Measurements from ENCODE around the gene ITGBL1.

Gene ITGBL1

GRCh38 chr13:101452519-101453485 is at the start of gene ITGBL1:
Gene ITGBL1, plus strand, starts transcription at chr13:101452675. Its CDS starts 159 bp downstream, at chr13:101452834.
- Histone ChIP-seq H3K9ac (ENCODE audit: low read length) (peak within 1 kb of the TSS; percentile 41), H3K4me3 (ENCODE audit: low read length) (no peak within 1 kb of the TSS), H3K4me1 (ENCODE audit: control insufficient read depth, insufficient read depth, low read length) (peaks cover 5% of the 10 kb centered on the region), H3K27me3 (ENCODE audit: control insufficient read depth, insufficient read depth, low read length) (no peaks in the 10 kb centered on the region), H3K36me3 (ENCODE audit: control insufficient read depth, insufficient read depth, low read length) (no peaks in the 10 kb centered on the region), H3K9me3 (ENCODE audit: control insufficient read depth, low read length) (no peaks in the 10 kb centered on the region)

- Histone ChIP-seq H3K4me1 (ENCODE audit: control insufficient read depth, insufficient read depth, low read length) (no peaks in the 10 kb centered on the region), H3K9me3 (ENCODE audit: control insufficient read depth, low read length) (no peaks in the 10 kb centered on the region), H3K27me3 (ENCODE audit: control insufficient read depth, insufficient read depth, low read length) (no peaks in the 10 kb centered on the region), H3K36me3 (ENCODE audit: control insufficient read depth, insufficient read depth, low read length) (no peaks in the 10 kb centered on the region), H3K9ac (ENCODE audit: low read length) (no peak overlapping the region), H3K4me3 (ENCODE audit: low read length) (no peak overlapping the region)
Measured at GRCh38 chr13:101406791-101407190, 45.7 kb upstream of the ITGBL1 start.

- Histone ChIP-seq H3K9ac (ENCODE audit: low read length) (no peak overlapping the region), H3K36me3 (ENCODE audit: control insufficient read depth, insufficient read depth, low read length) (no peaks in the 10 kb centered on the region), H3K27me3 (ENCODE audit: control insufficient read depth, insufficient read depth, low read length) (no peaks in the 10 kb centered on the region), H3K4me1 (ENCODE audit: control insufficient read depth, insufficient read depth, low read length) (no peaks in the 10 kb centered on the region), H3K4me3 (ENCODE audit: low read length) (no peak overlapping the region), H3K9me3 (ENCODE audit: control insufficient read depth, low read length) (no peaks in the 10 kb centered on the region)
Measured at GRCh38 chr13:101408154-101408553, 44.3 kb upstream of the ITGBL1 start.

GRCh38 chr13:101408992-101409656 is 43.4 kb upstream of the ITGBL1 start:
- no peaks in the 10 kb centered on the region for H3K9me3 ChIP-seq (ENCODE audit: control insufficient read depth, low read length)
- no peak overlapping the region for H3K9ac ChIP-seq (ENCODE audit: low read length)
- H3K4me3 ChIP-seq (ENCODE audit: low read length): no peak overlapping the region
- no peaks in the 10 kb centered on the region for H3K36me3 ChIP-seq (ENCODE audit: control insufficient read depth, insufficient read depth, low read length)
- no peaks in the 10 kb centered on the region for H3K27me3 ChIP-seq (ENCODE audit: control insufficient read depth, insufficient read depth, low read length)
- no peaks in the 10 kb centered on the region for H3K4me1 ChIP-seq (ENCODE audit: control insufficient read depth, insufficient read depth, low read length)

GRCh38 chr13:101412076-101412475 is 40.4 kb upstream of the ITGBL1 start:
- no peaks in the 10 kb centered on the region for H3K36me3 ChIP-seq (ENCODE audit: control insufficient read depth, insufficient read depth, low read length)
- no peaks in the 10 kb centered on the region for H3K9me3 ChIP-seq (ENCODE audit: control insufficient read depth, low read length)
- H3K4me3 ChIP-seq (ENCODE audit: low read length): no peak overlapping the region
- no peak overlapping the region for H3K9ac ChIP-seq (ENCODE audit: low read length)
- no peaks in the 10 kb centered on the region for H3K4me1 ChIP-seq (ENCODE audit: control insufficient read depth, insufficient read depth, low read length)
- H3K27me3 ChIP-seq (ENCODE audit: control insufficient read depth, insufficient read depth, low read length): peaks cover 13% of the 10 kb centered on the region

GRCh38 chr13:101415358-101416174 is 36.9 kb upstream of the ITGBL1 start:
- peaks cover 15% of the 10 kb centered on the region for H3K27me3 ChIP-seq (ENCODE audit: control insufficient read depth, insufficient read depth, low read length)
- H3K4me3 ChIP-seq (ENCODE audit: low read length): no peak overlapping the region
- no peak overlapping the region for H3K9ac ChIP-seq (ENCODE audit: low read length)
- no peaks in the 10 kb centered on the region for H3K4me1 ChIP-seq (ENCODE audit: control insufficient read depth, insufficient read depth, low read length)
- H3K9me3 ChIP-seq (ENCODE audit: control insufficient read depth, low read length): no peaks in the 10 kb centered on the region
- no peaks in the 10 kb centered on the region for H3K36me3 ChIP-seq (ENCODE audit: control insufficient read depth, insufficient read depth, low read length)

GRCh38 chr13:101416181-101417042 is 36.1 kb upstream of the ITGBL1 start, which contains the start of gene NALCN:
Gene NALCN, minus strand, starts transcription at chr13:101416508. Its CDS starts 17,382 bp downstream, at chr13:101399126.
- no peak within 1 kb of the TSS for H3K9ac ChIP-seq (ENCODE audit: low read length)
- H3K4me3 ChIP-seq (ENCODE audit: low read length): no peak within 1 kb of the TSS
- H3K27me3 ChIP-seq (ENCODE audit: control insufficient read depth, insufficient read depth, low read length): peaks cover 15% of the 10 kb centered on the region
- H3K9me3 ChIP-seq (ENCODE audit: control insufficient read depth, low read length): no peaks in the 10 kb centered on the region
- H3K36me3 ChIP-seq (ENCODE audit: control insufficient read depth, insufficient read depth, low read length): no peaks in the 10 kb centered on the region
- H3K4me1 ChIP-seq (ENCODE audit: control insufficient read depth, insufficient read depth, low read length): no peaks in the 10 kb centered on the region

GRCh38 chr13:101417043-101417406 is 35.5 kb upstream of the ITGBL1 start:
- Histone ChIP-seq H3K4me1 (ENCODE audit: control insufficient read depth, insufficient read depth, low read length) (no peaks in the 10 kb centered on the region), H3K36me3 (ENCODE audit: control insufficient read depth, insufficient read depth, low read length) (no peaks in the 10 kb centered on the region), H3K4me3 (ENCODE audit: low read length) (no peak overlapping the region), H3K9me3 (ENCODE audit: control insufficient read depth, low read length) (no peaks in the 10 kb centered on the region), H3K27me3 (ENCODE audit: control insufficient read depth, insufficient read depth, low read length) (peaks cover 15% of the 10 kb centered on the region), H3K9ac (ENCODE audit: low read length) (no peak overlapping the region)

- Histone ChIP-seq H3K9me3 (ENCODE audit: control insufficient read depth, low read length) (no peaks in the 10 kb centered on the region), H3K36me3 (ENCODE audit: control insufficient read depth, insufficient read depth, low read length) (no peaks in the 10 kb centered on the region), H3K27me3 (ENCODE audit: control insufficient read depth, insufficient read depth, low read length) (peaks cover 15% of the 10 kb centered on the region), H3K9ac (ENCODE audit: low read length) (no peak overlapping the region), H3K4me3 (ENCODE audit: low read length) (no peak overlapping the region), H3K4me1 (ENCODE audit: control insufficient read depth, insufficient read depth, low read length) (no peaks in the 10 kb centered on the region)
Measured at GRCh38 chr13:101417501-101417900, 35.0 kb upstream of the ITGBL1 start.

GRCh38 chr13:101423872-101424271 is 28.6 kb upstream of the ITGBL1 start:
- no peak overlapping the region for H3K4me3 ChIP-seq (ENCODE audit: low read length)
- no peaks in the 10 kb centered on the region for H3K36me3 ChIP-seq (ENCODE audit: control insufficient read depth, insufficient read depth, low read length)
- H3K9me3 ChIP-seq (ENCODE audit: control insufficient read depth, low read length): no peaks in the 10 kb centered on the region
- H3K27me3 ChIP-seq (ENCODE audit: control insufficient read depth, insufficient read depth, low read length): no peaks in the 10 kb centered on the region
- H3K4me1 ChIP-seq (ENCODE audit: control insufficient read depth, insufficient read depth, low read length): no peaks in the 10 kb centered on the region
- H3K9ac ChIP-seq (ENCODE audit: low read length): no peak overlapping the region

All from mucosa of stomach (tissue), 1 donor.